Limb (tissue), 2 donors: ENCODE results near the gene EDC3.
"Not testable (repeated sequence)": the region's sequence is repeated elsewhere in the genome, so short reads cannot be mapped to it uniquely, and the experiment has no call there.

ENCODE experiments used
- DNase-seq, 2 donors: peaks; one replicate each; pipeline ENCODE4 v3.0.0-alpha.2; 2016; ENCODE audit errors: extremely low spot score in 2 of 2

Gene EDC3

DNA sequence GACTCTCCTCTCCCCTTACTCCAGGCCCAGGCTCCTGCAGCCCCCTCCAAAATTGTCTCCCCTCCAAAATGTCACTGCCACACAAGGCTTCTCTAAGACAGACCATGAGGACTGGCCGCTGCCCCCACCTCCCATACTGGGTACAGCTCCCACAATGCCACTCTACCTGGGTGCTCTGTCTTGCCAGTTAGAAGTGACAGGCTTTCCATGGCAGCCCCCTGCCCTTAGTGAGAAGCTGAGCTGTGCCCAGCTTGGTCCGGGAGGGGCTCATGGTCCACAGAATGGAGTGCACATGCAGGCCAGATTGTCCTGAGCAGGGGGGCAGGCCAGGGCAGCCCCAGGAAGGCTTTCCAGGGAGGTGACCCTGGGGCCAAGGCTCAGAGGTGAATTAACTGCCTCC is 83.1 kb downstream of the EDC3 start:
- no peak for DNase-seq

DNA sequence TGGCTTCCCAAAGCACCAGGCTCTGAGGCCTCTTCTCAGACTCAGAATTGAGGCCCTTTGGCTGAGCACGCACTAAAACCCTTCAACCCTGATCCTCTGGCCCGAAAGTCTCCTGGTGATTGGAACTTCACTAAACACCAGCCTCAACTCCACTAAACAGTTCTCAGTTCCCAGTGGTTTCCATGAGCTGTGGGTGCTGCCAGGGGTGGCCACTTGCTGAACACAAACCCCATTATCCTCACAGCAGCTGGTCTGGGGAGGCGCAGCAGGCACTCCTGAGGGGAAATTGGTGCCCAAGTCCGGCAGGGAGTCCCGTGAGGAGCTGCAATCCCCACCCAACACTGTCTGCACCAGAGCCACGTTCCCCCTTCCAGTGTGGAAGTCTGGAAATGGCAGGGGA is 84.0 kb downstream of the EDC3 start:
- DNase-seq, result no peak

DNA sequence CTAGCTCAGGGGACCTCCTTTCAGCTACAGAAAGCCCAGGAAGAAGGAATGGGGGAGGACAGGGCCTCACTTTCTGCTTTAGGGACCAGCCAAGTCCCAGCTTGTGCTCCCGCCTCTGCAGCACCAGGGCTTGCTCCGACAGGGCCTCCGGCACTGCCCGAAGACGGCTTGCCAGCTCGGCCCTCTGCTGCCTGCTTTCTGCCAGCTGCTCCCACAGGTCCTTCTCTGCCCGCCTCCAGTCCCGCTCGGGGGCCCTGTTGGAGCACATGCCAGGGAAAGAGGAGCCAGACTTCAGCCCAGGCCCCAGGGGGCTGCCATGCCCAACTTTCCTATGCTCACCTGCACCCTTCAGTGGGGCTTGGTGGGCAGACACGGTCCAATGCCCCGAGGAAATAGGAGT is 84.5 kb downstream of the EDC3 start:
- DNase-seq, result no peak

DNA sequence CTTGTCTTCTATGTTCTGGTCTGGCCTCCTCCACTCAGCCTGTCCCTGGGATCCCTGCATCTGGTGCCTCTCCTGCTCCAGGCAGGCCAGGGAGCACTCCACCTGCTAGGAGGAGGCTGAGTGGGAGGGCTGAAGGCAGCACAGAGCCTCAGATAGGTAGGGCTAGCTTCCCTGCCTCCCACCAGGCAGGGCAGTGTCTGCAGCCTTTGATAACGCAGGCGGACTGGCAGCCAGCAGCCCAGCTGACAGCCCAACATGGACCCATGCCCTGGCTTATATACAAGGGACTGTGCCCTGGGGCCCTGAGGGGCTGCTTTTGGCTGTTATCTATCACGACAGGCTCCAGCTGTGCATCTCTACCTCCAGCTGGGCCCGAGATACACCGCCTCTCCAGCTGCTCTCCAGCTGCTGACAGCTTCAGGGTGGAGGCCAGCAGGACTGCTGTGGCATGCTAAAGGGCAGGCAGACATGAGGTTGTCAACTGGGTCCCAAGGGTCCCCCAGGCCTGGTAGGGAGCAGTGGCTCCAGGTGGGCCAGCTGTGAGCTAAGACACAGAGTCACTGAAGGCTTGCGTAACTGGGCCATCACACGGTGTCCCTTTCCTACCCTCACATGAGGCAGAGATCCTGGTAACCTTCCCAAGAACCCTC is 85.4 kb downstream of the EDC3 start:
- peak; percentile 57 to 59 for DNase-seq

- DNase-seq, result no peak
These were observed 85.9 kb downstream of the EDC3 start for GRCh38 chr15:74609938-74610301.

DNA sequence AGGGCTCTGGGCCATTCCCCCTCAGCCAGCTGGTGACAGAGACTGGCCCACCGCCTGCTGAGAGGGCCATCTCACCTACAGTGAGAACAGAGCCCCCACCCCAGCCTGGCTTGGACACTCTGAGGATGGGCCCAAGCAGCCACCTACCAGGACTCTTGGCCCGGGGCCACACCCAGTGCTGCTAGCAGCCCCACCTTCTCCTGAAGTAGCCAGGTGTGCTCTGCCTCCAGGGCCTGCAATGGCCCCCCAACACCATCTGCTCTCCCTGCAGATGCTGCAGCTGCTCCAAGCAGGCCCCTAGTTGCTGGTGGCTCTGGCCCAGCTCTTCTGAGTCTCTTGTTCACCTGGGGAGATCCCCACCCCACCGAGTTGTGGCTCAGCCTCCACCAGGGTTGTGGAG is 87.0 kb downstream of the EDC3 start:
- no peak for DNase-seq

GRCh38 chr15:74605795-74606150 is 90.1 kb downstream of the EDC3 start:
- no peak for DNase-seq

DNA sequence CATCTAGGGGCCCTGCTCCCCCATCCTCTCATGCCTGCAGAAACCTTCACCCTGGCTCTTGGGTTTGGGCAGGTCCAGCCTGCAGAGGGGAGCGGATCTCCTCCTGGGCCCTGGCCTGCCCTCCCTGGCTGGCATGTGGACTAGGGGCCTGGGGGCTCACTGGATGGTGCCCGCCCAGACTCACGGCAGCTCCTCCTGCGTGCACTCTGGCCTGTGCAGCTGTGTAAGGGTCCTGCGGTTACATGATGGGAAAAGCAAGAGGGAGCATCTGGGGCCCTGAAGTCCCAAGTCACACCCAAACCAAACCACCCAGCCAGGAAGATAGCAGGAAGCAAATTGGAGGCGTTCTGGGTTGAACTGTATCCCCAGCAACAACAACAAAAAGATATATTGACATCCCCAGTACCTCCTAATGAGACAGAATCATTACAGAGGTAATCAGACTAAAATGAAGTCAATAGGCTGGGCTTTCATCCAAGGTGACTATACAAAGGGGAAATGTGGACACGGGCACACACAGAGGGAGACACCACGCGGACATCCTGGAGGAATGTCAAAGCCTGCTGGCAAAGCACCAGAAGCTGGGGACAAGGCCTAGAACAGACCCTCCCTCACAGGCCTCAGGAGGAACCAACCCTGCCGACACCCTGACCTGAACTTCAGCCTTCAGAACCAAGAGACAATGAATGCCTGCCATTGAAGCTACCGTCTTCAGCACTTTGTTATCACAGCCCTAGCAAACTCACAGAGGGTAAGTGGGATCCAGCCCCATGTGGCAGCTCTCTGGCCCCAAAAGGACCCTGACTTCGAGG is 90.6 kb downstream of the EDC3 start:
- no peak for DNase-seq

GRCh38 chr15:74603789-74604705 is 91.8 kb downstream of the EDC3 start:
- no peak for DNase-seq

DNA sequence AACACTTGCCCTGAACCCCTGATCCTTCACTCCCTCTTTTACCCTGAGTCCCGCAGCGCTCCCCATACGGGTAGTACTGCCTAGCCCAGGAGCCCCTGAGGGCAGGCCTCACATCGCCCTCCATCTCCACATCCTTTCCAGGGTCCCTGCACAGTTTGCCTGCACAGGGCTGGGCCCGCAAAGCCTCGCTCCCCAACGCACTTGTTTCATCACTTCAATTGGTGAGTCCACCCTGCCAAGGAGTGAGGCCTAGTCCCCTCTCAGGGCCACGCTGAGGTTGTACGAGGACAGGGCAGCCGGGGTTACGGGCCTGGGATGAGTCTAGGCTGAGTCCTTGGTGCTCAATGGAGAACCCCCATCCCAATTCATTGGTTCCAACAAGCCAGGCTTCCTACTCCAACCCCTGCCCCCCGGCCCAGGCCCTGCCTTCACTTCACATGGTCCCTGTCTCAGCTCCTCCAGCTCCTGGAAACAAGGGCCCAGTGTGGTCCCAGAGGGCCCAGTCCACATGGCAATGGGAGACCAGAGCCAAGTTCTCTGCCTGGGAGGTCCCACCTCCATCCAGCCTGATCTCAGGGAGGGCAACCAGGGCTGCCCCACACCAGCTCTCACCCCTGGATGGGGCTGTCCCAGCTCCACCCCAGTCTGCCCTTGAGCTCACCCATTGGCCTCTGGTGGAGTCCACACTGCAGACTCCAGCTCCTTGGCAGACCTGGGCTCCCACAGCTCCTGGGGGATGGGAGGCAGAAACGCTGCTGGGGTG is 92.6 kb downstream of the EDC3 start:
- no peak for DNase-seq

- no peak for DNase-seq
These were observed 96.7 kb downstream of the EDC3 start for GRCh38 chr15:74599156-74599555.

- DNase-seq, result peak; percentile 91 to 94
These were observed 97.5 kb downstream of the EDC3 start for GRCh38 chr15:74598126-74598842.

DNA sequence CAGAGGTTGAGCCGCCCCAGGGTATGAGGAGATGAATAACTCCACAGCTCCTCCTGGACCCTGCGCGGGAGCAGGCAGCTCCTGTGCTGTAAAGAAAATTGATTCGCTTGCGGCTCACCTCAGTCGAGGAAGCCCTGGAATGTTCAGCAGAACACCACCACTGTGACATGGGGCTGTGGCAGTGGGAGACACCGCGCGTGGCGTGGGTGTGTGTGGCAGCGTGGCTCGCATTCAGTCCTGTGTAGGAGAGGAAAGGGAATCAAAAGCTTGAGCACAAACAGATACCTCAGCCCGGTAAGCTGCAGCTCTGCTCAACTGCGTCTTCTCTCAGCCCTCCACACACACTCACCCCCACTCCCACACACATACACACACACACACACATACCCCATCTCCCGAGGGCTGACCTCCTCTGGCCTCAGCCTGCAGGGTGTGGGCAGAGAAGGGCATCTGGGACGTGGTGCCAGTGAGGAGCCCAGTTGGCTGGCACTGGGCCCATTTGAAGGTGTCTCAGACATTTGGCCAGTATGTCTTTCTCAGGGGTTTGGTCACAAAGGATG is 98.6 kb downstream of the EDC3 start:
- DNase-seq, result not testable (repeated sequence)

DNA sequence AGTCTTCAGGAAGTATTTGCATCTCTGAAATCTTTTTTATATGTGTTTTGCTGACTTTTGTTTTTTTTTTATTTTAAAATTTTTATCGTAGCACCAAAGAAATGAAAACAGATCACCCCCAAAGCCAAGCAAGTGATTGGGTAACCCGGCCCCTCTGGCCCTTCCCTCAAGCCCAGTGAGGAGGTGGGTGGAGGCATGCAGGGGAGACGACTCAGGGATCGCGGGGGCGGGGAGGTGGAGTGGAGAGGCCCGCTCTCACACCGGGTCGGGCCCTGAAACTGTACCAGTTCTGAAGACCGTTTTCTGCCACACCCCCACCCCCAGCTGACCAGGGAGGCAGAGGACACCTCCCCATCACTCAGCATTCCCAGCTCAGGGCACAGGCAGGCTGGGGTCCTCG is 99.1 kb downstream of the EDC3 start:
- DNase-seq, result not testable (repeated sequence)

DNA sequence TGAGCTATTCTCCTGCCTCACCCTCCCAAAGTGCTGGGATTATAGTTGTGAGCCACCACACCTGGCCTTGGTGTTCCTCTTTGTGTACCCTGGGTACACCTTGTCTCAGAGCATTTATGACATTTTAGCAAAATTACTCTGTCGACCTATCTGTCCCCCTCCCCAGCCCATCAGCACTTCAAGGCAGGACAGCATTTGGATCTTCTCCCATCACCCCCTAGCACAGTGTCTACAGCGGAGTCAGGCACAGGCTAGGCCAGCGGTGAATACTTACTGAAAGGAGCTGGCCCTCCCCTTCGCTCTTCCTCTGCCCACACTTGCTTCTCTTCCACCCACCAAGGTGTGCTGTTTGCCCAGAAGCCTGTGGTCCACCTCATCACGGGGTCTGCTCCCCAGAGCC is 100.6 kb downstream of the EDC3 start:
- no peak for DNase-seq

GRCh38 chr15:74594455-74594854 is 101.4 kb downstream of the EDC3 start:
- DNase-seq, result no peak

- DNase-seq, result no peak
These were observed 102.7 kb downstream of the EDC3 start for GRCh38 chr15:74593122-74593521.

DNA sequence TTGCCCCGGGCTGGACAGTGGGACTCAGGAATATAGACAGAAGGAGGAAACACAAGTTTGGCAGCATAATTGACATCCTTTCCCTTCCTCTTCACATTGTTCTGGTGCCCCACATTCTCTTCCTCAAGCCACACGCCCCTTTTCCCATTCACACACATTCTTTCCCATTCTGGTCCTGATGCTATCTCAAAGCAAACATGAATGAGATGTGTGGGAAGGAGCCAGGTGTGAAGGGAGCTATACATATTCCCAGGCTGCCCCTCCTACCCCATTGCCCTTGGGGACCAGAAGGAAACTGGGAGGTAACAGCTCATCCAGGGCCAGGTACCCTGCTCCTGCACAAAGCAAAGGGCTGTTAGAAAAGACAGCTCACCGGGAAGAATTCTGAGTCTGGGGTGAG is 103.6 kb downstream of the EDC3 start:
- DNase-seq, result no peak

DNA sequence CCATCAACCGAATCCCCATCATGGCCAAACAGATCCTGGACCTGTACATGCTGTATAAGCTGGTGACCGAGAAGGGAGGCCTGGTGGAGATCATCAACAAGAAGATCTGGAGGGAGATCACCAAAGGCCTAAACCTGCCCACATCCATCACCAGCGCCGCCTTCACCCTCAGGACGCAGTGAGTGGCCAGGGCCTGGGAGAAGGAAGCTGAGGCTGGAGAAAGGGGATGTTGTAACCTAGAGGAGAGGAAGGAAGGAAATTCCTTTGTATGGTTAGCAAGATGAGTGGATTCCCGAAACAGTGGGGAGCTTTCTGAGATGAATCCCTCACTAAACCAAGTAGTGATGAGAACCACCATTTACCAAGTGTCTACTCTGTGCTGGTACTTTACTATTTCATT is 106.0 kb downstream of the EDC3 start:
- no peak for DNase-seq

- no peak for DNase-seq
These were observed 110.0 kb downstream of the EDC3 start for GRCh38 chr15:74585857-74586256.

DNA sequence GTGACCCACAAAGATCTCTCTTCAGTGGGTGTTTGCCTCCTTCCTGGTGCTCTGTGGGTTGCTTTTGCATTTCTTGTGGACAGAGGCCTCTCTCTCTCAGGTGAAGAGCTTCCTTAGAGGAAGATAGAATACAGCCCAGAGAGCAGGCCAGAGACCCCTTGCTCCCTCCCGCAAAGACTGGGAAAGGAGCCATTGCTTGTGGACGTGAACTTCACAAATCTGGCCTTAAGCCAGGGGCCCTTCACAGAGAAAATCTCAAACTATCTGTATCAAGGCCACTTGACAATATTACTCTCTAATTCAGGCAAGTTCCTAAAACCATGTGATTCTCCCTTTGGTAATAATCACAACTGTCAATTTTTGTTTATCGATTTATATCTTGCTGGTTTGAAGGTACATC is 110.6 kb downstream of the EDC3 start:
- no peak for DNase-seq
